ENCODE measurements around the gene AHNAK.

GRCh38 chr11:62433141-62433903 is 113.3 kb downstream of the AHNAK start:
- TF ChIP-seq CTCF (IDR thresholded peaks at IDR 0.05) (no peak), POLR2AphosphoS5 (IDR thresholded peaks at IDR 0.05) (no peak), EP300 (IDR thresholded peaks at IDR 0.05) (no peak), POLR2A (IDR thresholded peaks at IDR 0.05) (no peak)

Data from stomach (tissue), 4 donors.